K562 (cell line): ENCODE measurements around the gene KANK2. TPM values are rescaled to one million over a fixed set of nuclear protein-coding genes. Genes with fewer than 3 reads are reported as not detected.

ENCODE experiments used
- ATAC-seq: fragments of 200-7000 bp; cut with Tn5 transposase; 3 replicates; pipeline ENCODE4 v1.9.1; 2020; ENCODE audit warnings: moderate library complexity
- BruUV-seq: library from RNA; stranded (reverse); fragments of 400-500 nt; replicated peaks from 2 replicates; lab custom pipeline; 2021; lab: Mats Ljungman, UMichigan
- CTCF ChIA-PET: fragments of 300-600 bp; formaldehyde crosslinking; extraction: SDS; loops from one replicate; lab custom pipeline; 2021; ENCODE audit warnings: low intra/inter-chr PET ratio; lab: Yijun Ruan, JAX
- POLR2A ChIA-PET: fragments of 300-600, 350-650 bp; sonication (Branson Sonifier 250); formaldehyde crosslinking; extraction: SDS; loops from one replicate; lab custom pipeline; 2021; ENCODE audit warnings: antibody characterized with exemption, inconsistent platforms; lab: Yijun Ruan, JAX
- DNase-seq, 4 experiments: peaks; one replicate each; pipeline versions ENCODE4 v3.0.0 to v3.0.0-alpha.2; 2011 to 2018; ENCODE audit warnings: low spot score in 3 of 4, mixed read lengths in 3 of 4; ENCODE audit errors: extremely low read depth in 1 of 4
- FAIRE-seq: peaks from 2 replicates; lab custom pipeline; 2011; peaks lifted over from hg19 to GRCh38; lab: Jason Lieb, UNC
- H2AFZ ChIP-seq: 2 replicates; pipeline ENCODE4 v1.6.0; 2011; ENCODE audit warnings: low read depth, low read length, control low read depth, inconsistent platforms
- H3K27ac ChIP-seq: fragments of 200-600 bp; 3 replicates; pipeline ENCODE4 v1.8.0; 2011; ENCODE audit warnings: low read depth, mild to moderate bottlenecking, control low read depth, inconsistent platforms, low read length, moderate library complexity, mixed read lengths; ENCODE audit errors: extremely low read depth
- H3K27me3 ChIP-seq, 2 experiments: fragments of 300-600 bp in 1 of 2; 2 replicates in 1 of 2; 3 replicates in 1 of 2; pipeline versions ENCODE4 v1.6.0 to v1.8.0; 2011; ENCODE audit warnings: inconsistent platforms in 2 of 2, low read length in 2 of 2, mild to moderate bottlenecking in 1 of 2, mixed read lengths in 1 of 2, moderate library complexity in 1 of 2; ENCODE audit not compliant: control insufficient read depth in 2 of 2, insufficient read depth in 2 of 2
- H3K36me3 ChIP-seq: fragments of 300-600 bp; 3 replicates; pipeline ENCODE4 v1.8.0; 2011; ENCODE audit warnings: mild to moderate bottlenecking, low read length, inconsistent platforms; ENCODE audit not compliant: control insufficient read depth, insufficient read depth
- H3K4me1 ChIP-seq, 2 experiments: fragments of 200-600 bp in 1 of 2; replicated peaks in 1 of 2; 2 replicates in 1 of 2; 3 replicates in 1 of 2; pipeline versions ENCODE4 v1.5.1 to v1.8.0; 2011; ENCODE audit warnings: inconsistent platforms in 2 of 2, low read length in 2 of 2, mild to moderate bottlenecking in 1 of 2, mixed read lengths in 1 of 2, moderate library complexity in 1 of 2; ENCODE audit not compliant: control insufficient read depth in 2 of 2, insufficient read depth in 2 of 2
- H3K4me2 ChIP-seq: 2 replicates; pipeline ENCODE4 v1.6.1; 2011; ENCODE audit warnings: low read length, control low read depth, inconsistent platforms, mixed read lengths; ENCODE audit not compliant: insufficient read depth
- H3K4me3 ChIP-seq: fragments of 200-600 bp; sonication (generic), shearing (Covaris generic); 2 replicates; pipeline ENCODE4 v1.5.1; 2016; ENCODE audit warnings: control low read depth, inconsistent platforms
- H3K79me2 ChIP-seq: fragments of 200-600 bp; 3 replicates; pipeline ENCODE4 v1.8.0; 2011; ENCODE audit warnings: low read length, inconsistent platforms; ENCODE audit not compliant: control insufficient read depth, insufficient read depth
- H3K9ac ChIP-seq, 2 experiments: 2 replicates each; pipeline versions ENCODE4 v1.6.0 to v1.6.1; 2011; ENCODE audit warnings: low read depth in 2 of 2, low read length in 2 of 2, control low read depth in 1 of 2, inconsistent platforms in 1 of 2, mild to moderate bottlenecking in 1 of 2, mixed read lengths in 1 of 2; ENCODE audit not compliant: insufficient read depth in 1 of 2
- H3K9me1 ChIP-seq: one replicate; pipeline ENCODE4 v1.6.0; 2011; ENCODE audit warnings: inconsistent platforms, mild to moderate bottlenecking, low read length, moderate library complexity; ENCODE audit not compliant: control insufficient read depth, insufficient read depth
- H3K9me3 ChIP-seq: replicated peaks from 2 replicates; pipeline ENCODE4 v1.5.1; 2011; ENCODE audit warnings: low read depth, low read length, inconsistent platforms; ENCODE audit not compliant: control insufficient read depth, insufficient read depth
- H4K20me1 ChIP-seq: replicated peaks from 2 replicates; pipeline ENCODE4 v1.6.1; 2011; ENCODE audit warnings: low read length, inconsistent platforms, mixed read lengths; ENCODE audit not compliant: control insufficient read depth, insufficient read depth
- ARNT ChIP-seq, 2 experiments: fragments of 450-650 bp; IDR thresholded peaks; 2 replicates each; pipeline ENCODE4 v1.6.1; 2016; ENCODE audit warnings: mild to moderate bottlenecking in 1 of 2
- BDP1 ChIP-seq: IDR thresholded peaks from 3 replicates; pipeline ENCODE4 v1.6.1; 2011; ENCODE audit not compliant: insufficient read length, insufficient read depth
- CBFB ChIP-seq: sonication (generic); formaldehyde crosslinking; IDR thresholded peaks from 2 replicates; pipeline ENCODE4 v1.4.0; 2020; ENCODE audit warnings: mild to moderate bottlenecking, missing genetic modification reagents
- DACH1 ChIP-seq: fragments of 450-650 bp; IDR thresholded peaks from 2 replicates; pipeline ENCODE4 v1.6.1; 2018; ENCODE audit not compliant: partially characterized antibody
- GATAD2A ChIP-seq: fragments of 450-650 bp; IDR thresholded peaks from 2 replicates; pipeline ENCODE4 v1.6.1; 2017
- MAFK ChIP-seq: IDR thresholded peaks from 2 replicates; pipeline ENCODE4 v1.6.1; 2011; ENCODE audit warnings: low read length, improper control_type of control experiment
- NKRF ChIP-seq: fragments of 450-650 bp; IDR thresholded peaks from 2 replicates; pipeline ENCODE4 v1.6.1; 2016; ENCODE audit warnings: borderline replicate concordance
- POLR2B ChIP-seq: fragments of 450-650 bp; IDR thresholded peaks from 2 replicates; pipeline ENCODE4 v1.6.1; 2018; ENCODE audit warnings: low read depth; ENCODE audit not compliant: partially characterized antibody
- TCF3 ChIP-seq: sonication (generic); formaldehyde crosslinking; IDR thresholded peaks from 2 replicates; pipeline ENCODE4 v1.4.0; 2020; ENCODE audit warnings: mild to moderate bottlenecking, missing genetic modification reagents
- THRAP3 ChIP-seq: fragments of 450-650 bp; IDR thresholded peaks from 2 replicates; pipeline ENCODE4 v1.6.1; 2016; ENCODE audit warnings: mild to moderate bottlenecking, inconsistent platforms, borderline replicate concordance
- ZKSCAN3 ChIP-seq: fragments of 250-450 bp; sonication (Bioruptor Pico); IDR thresholded peaks from 2 replicates; pipeline ENCODE4 v1.4.0; 2020
- WGBS: fragments of 100-300 bp; shearing (Covaris generic); methylation state at CpG from one replicate; pipeline ENCODE4 v1.1.6; 2016; ENCODE audit warnings: low coverage, mixed read lengths; ENCODE audit not compliant: insufficient coverage; ENCODE audit errors: missing lambda C conversion rate; 5-methylcytosine and 5-hydroxymethylcytosine counted together
- in situ Hi-C: fragments of 300-500 bp; cut with MboI; formaldehyde crosslinking; loops from 4 replicates; pipeline ENCODE4 v1.15.0; 2018; ENCODE audit warnings: inconsistent platforms, mixed read lengths
- intact Hi-C: fragments of 100-400 bp; cut with micrococcal nuclease; formaldehyde crosslinking; loops from 2 replicates; pipeline ENCODE4 v1.14.2; 2022
- polyA plus RNA-seq, 8 experiments: library from polyadenylated mRNA; depleted of rRNA in 4 of 8; stranded (reverse) in 5 of 8; unstranded in 3 of 8; fragments of >200 nt; fragmentation: Nextera tagmentation in 2 of 8; fragmentation: Illumina TruSeq in 1 of 8; extraction: Ambion mirVana in 2 of 8; extraction: Trizol in 1 of 8; gene quantifications; 2 replicates each; pipeline versions ENCODE4 v1.2.1 to v1.2.3, GENCODE V29; 2011 to 2014; ENCODE audit warnings: inconsistent platforms in 1 of 8, missing spikeins in 1 of 8
- total RNA-seq, 7 experiments: library from RNA; depleted of rRNA in 6 of 7; stranded (reverse); fragments of >200 nt in 6 of 7; fragmentation: Illumina TruSeq in 2 of 7; extraction: Trizol in 2 of 7; gene quantifications; 2 replicates each; pipeline versions ENCODE4 v1.2.1 to v1.2.3, GENCODE V29; 2011 to 2021; ENCODE audit warnings: low replicate concordance in 1 of 7
- TF ChIP-seq, protein P1 (sequence below): sonication (generic); formaldehyde crosslinking; IDR thresholded peaks from 2 replicates; pipeline ENCODE4 v1.8.1; 2022; ENCODE audit warnings: missing genetic modification reagents

Gene KANK2
- total and polyA plus RNA-seq, 9 of the 15 experiments (the other 6 are each of a cell fraction or from before 2014, with no cell fraction given): 4.4 to 47.8 (median 21.3) TPM

DNA sequence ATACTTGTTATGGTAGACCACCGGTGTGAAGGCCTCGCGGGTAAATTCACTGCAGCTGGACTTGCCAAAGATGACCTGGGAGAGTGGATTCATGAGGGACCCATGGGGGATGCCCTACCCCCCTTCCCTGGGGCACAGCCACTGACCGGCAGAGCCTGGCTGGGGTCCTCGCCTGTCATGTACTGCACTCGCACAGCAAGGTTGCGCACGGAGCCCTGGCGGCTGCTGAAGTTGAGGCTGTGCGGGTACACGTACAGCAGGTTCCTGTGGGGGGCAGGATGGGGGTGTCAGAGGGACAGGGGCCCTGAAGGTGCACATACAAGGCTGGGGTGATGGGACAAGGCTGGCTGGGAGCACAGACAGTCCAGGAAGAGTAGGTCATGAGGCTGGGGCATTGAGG lies 40.7 kb upstream of the KANK2 start:
- ChIA-PET CTCF (no interaction called here), POLR2A (interaction anchor here (0.6 to 1.2 kb wide), 2 partner anchors 22 to 662 kb away, joined by 3 read pairs; no protein-coding TSS in a partner anchor)
- WGBS: 53% methylated on average over 10 of the region's 11 CpGs
- Histone ChIP-seq H3K4me3 (no peak overlapping the region), H3K4me2 (no peak overlapping the region), H3K79me2 (no peaks in the 10 kb centered on the region), H3K36me3 (no peaks in the 10 kb centered on the region), H4K20me1 (no peaks in the 10 kb centered on the region), H3K9ac (no peak overlapping the region), H3K27ac (no peak overlapping the region), H3K9me3 (no peaks in the 10 kb centered on the region), H3K9me1 (no peaks in the 10 kb centered on the region), H2AFZ (no peak overlapping the region), H3K27me3 (no peaks in the 10 kb centered on the region), H3K4me1 (peaks cover 0 to 34% of the 10 kb centered on the region in 2 experiments; a peak in 2 of 5 replicates)
- TF ChIP-seq THRAP3: no peak
- TF ChIP-seq TCF3 (CRISPR knock-in tag): no peak
- TF ChIP-seq MAFK: no peak
- TF ChIP-seq CBFB (CRISPR knock-in tag): no peak
- intact Hi-C loops: no loop called here
- DNase-seq (no peak), ATAC-seq (no peak), FAIRE-seq (no peak)
- no TSS peak for BruUV-seq
- in situ Hi-C loops: no loop called here

GRCh38 chr19:11237321-11237720 lies 40.0 kb upstream of the KANK2 start:
- Histone ChIP-seq H3K9me1 (no peaks in the 10 kb centered on the region), H3K27ac (no peak overlapping the region), H3K27me3 (no peaks in the 10 kb centered on the region), H2AFZ (no peak overlapping the region), H4K20me1 (no peaks in the 10 kb centered on the region), H3K4me1 (peaks cover 0 to 30% of the 10 kb centered on the region in 2 experiments; a peak in 1 of 5 replicates), H3K36me3 (0 out of 3 replicates have a peak, but pooled peaks cover 3% of the 10 kb centered on the region), H3K4me2 (no peak overlapping the region), H3K79me2 (no peaks in the 10 kb centered on the region), H3K9me3 (no peaks in the 10 kb centered on the region), H3K4me3 (no peak overlapping the region), H3K9ac (no peak overlapping the region)
- in situ Hi-C loops: no loop called here
- intact Hi-C loops: no loop called here
- DNase-seq: no peak
- 63% methylated on average over 8 of the region's 15 CpGs for WGBS
- ATAC-seq: no peak
- CTCF ChIA-PET: no interaction called here
- no TSS peak for BruUV-seq
- POLR2A ChIA-PET: no interaction called here
- FAIRE-seq: no peak
- TF ChIP-seq BDP1 (no peak), ZKSCAN3 (CRISPR knock-in tag) (no peak), GATAD2A (no peak), NKRF (no peak), DACH1 (no peak), ARNT (IDR thresholded peaks at IDR 0.05) (no peak), POLR2B (no peak)
- TF ChIP-seq, protein P1, sequence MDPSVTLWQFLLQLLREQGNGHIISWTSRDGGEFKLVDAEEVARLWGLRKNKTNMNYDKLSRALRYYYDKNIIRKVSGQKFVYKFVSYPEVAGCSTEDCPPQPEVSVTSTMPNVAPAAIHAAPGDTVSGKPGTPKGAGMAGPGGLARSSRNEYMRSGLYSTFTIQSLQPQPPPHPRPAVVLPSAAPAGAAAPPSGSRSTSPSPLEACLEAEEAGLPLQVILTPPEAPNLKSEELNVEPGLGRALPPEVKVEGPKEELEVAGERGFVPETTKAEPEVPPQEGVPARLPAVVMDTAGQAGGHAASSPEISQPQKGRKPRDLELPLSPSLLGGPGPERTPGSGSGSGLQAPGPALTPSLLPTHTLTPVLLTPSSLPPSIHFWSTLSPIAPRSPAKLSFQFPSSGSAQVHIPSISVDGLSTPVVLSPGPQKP (CRISPR knock-in tag): no peak
